ENCODE results near the gene PCDH9. TPM values are rescaled to one million over a fixed set of nuclear protein-coding genes. Genes with fewer than 3 reads are reported as not detected.

The PCDH9 gene
- total and polyA plus RNA-seq, 7 donors: under 0.01 to 15.7 (median 8.7) TPM; not detected in 1

DNA sequence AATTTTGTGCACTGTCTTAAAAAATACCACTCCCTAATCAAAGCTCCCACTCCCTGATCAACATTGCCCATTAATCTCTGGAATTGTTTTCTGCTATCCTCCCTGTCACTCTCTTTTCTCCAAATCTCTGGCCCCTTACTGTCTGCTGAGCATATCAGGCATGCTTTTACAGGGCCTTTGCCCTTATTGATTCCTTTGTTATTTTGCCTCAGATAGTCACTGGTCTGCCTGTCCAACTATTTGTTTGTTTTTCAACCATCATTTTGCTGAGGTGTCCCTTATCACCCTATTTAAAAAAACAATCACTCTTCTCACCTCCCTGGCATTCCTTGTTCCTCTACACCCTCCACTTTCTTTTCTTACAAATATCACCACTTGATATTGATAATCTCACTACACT lies 153.0 kb downstream of the PCDH9 start:
- Histone ChIP-seq H3K4me1 (no peaks in the 10 kb centered on the region), H3K27ac (no peak overlapping the region), H3K27me3 (no peaks in the 10 kb centered on the region), H3K9me3 (no peaks in the 10 kb centered on the region), H3K36me3 (no peaks in the 10 kb centered on the region), H3K4me3 (no peak overlapping the region)
- TF ChIP-seq EP300 (IDR thresholded peaks at IDR 0.05): no peak
- TF ChIP-seq CTCF (IDR thresholded peaks at IDR 0.05): no peak
- TF ChIP-seq POLR2AphosphoS5 (IDR thresholded peaks at IDR 0.05): no peak
- TF ChIP-seq POLR2A (IDR thresholded peaks at IDR 0.05): no peak
- intact Hi-C loops (cut with DNase I): loop anchor here (10.0 kb wide), 1 partner anchor 148 kb away; no protein-coding TSS in a partner anchor
- DNase-seq: no peak

DNA sequence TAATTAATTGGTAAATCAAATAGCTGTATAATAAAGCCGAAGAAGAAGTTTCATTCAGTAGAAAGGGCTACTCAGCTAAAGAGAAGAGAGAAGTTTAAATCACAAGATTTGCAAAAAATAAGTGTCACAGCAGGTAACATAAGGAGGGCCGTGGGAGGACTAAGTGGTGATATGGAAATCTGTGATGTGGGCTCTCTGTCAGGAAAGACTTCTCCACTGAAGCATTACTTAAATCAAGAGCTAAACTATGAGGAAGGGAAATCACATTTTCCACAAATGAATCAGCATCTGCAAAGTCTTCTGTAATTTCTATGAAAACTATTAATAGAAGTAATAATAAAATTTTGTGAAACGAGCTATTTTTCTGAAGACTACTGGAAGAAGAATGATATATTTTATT lies 153.8 kb downstream of the PCDH9 start:
- H3K4me3 ChIP-seq: no peak overlapping the region
- H3K27me3 ChIP-seq: no peaks in the 10 kb centered on the region
- H3K36me3 ChIP-seq: no peaks in the 10 kb centered on the region
- no peak for DNase-seq
- 67 to 81% methylated on average over 3 of the region's 3 CpGs for WGBS, 2 donors
- H3K27ac ChIP-seq: no peak overlapping the region
- intact Hi-C loops (cut with DNase I): loop anchor here (10.0 kb wide), 1 partner anchor 148 kb away; no protein-coding TSS in a partner anchor
- no peaks in the 10 kb centered on the region for H3K4me1 ChIP-seq
- H3K9me3 ChIP-seq: no peaks in the 10 kb centered on the region
- no peak for TF ChIP-seq EP300 (IDR thresholded peaks at IDR 0.05)
- no peak for TF ChIP-seq POLR2A (IDR thresholded peaks at IDR 0.05)
- no peak for TF ChIP-seq POLR2AphosphoS5 (IDR thresholded peaks at IDR 0.05)
- TF ChIP-seq CTCF (IDR thresholded peaks at IDR 0.05): no peak

DNA sequence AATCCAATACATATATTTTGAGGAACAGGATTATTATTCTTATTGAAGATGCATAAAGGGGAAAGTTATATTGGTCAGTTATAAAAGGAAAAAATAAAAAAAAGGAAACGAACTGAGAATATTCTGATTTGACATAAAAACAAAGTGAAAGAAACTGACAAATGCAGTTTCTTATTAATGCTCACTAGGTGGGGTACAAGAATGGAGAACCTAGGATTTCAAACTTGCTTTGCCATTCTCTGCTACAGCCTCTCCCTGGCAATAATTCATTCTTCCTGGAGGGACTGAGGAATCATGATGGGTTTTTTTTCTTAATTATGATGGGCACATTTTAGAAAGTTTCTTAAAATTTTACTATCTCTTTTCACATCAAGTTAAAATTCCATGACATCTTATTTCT lies 154.9 kb downstream of the PCDH9 start:
- DNase-seq: no peak
- Histone ChIP-seq H3K4me3 (no peak overlapping the region), H3K36me3 (no peaks in the 10 kb centered on the region), H3K27me3 (no peaks in the 10 kb centered on the region), H3K4me1 (no peaks in the 10 kb centered on the region), H3K27ac (no peak overlapping the region), H3K9me3 (no peaks in the 10 kb centered on the region)
- 52 to 54% methylated on average over 1 of the region's 1 CpG for WGBS, 2 donors
- intact Hi-C loops (cut with DNase I): loop anchor here (10.0 kb wide), 1 partner anchor 150 kb away; no protein-coding TSS in a partner anchor
- no peak for TF ChIP-seq POLR2AphosphoS5 (IDR thresholded peaks at IDR 0.05)
- TF ChIP-seq CTCF (IDR thresholded peaks at IDR 0.05): peak in 1 of 4 experiments; percentile 6
- no peak for TF ChIP-seq EP300 (IDR thresholded peaks at IDR 0.05)
- no peak for TF ChIP-seq POLR2A (IDR thresholded peaks at IDR 0.05)

DNA sequence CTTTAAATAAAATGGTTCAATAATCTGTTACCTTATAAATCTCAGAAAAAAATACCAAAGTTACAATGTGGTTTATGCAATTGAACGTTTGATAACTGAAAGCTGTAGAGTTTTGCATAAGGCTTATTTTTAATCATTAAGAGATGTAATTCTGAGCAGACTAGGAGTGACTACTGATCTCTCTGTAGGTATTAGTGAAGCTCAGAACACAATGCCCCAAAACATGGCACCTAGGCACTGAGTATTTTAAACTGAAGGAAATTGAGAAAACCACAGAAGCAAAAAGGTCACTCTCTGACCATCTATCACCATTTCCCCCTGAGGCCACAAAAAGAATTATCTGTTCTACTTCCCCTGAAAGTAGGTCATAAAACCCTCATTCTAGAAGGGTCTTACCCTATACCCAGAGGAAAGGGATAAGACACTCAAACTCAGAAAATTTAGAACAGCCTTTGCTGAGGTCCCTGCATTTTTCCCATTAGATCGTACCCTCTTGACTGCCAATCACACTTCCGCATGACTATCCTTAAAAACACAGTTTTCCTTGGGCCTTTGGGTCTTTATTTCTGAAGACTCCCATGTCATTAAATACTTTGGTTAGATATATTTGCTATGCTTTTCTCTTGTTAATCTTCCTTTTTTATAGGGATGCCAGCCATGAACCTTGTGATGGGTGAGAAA lies 158.1 kb downstream of the PCDH9 start:
- Histone ChIP-seq H3K27me3 (no peaks in the 10 kb centered on the region), H3K36me3 (no peaks in the 10 kb centered on the region), H3K4me1 (no peaks in the 10 kb centered on the region), H3K27ac (no peak overlapping the region), H3K4me3 (no peak overlapping the region), H3K9me3 (no peaks in the 10 kb centered on the region)
- TF ChIP-seq EP300 (IDR thresholded peaks at IDR 0.05) (no peak), CTCF (IDR thresholded peaks at IDR 0.05) (no peak), POLR2AphosphoS5 (IDR thresholded peaks at IDR 0.05) (no peak), POLR2A (IDR thresholded peaks at IDR 0.05) (no peak)
- WGBS, 2 donors: 86 to 88% methylated on average over 3 of the region's 3 CpGs
- no peak for DNase-seq
- intact Hi-C loops (cut with DNase I): loop anchor here (10.0 kb wide), 1 partner anchor 153 kb away; no protein-coding TSS in a partner anchor
